Measurements from ENCODE around the gene DCAF5.

DNA sequence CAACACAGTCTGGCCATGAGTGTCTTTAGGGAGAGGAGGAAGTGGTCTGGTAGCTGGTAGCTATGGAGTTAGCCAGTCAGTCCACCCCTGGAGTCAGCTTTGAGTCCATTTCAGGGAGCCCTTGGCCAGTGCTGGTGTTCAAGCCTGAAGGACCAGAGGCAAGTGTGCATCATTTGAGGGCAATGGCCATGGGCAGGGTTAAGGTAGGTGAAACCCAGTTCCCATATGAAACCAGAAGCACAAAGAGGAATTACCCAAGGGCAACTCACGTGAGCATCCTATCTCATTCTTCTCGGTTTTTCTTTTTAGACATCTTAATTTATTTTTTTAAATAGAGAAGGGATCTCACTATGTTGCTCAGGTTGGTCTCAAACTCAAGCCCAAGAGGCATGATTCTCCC is 112.6 kb downstream of the DCAF5 start:
- TF ChIP-seq POLR2A (IDR thresholded peaks at IDR 0.05; ENCODE audit: low read depth) (no peak), CTCF (IDR thresholded peaks at IDR 0.05) (no peak), POLR2AphosphoS5 (IDR thresholded peaks at IDR 0.05) (no peak)

Measured in esophagus muscularis mucosa (tissue), 3 donors.